CD14-positive monocyte (primary cell): ENCODE measurements around the gene ZNF101. TPM values are rescaled to one million over a fixed set of nuclear protein-coding genes. Genes with fewer than 3 reads are reported as not detected.

Experiments
- DNase-seq, 3 donors: peaks; one replicate each; pipeline ENCODE4 v3.0.0-alpha.2; 2011 to 2022
- H2AFZ ChIP-seq: 2 replicates; pipeline ENCODE4 v1.6.0; 2012; ENCODE audit warnings: mild to moderate bottlenecking, low read depth, low read length, inconsistent platforms; ENCODE audit not compliant: insufficient read depth, poor library complexity, severe bottlenecking
- H3K27ac ChIP-seq, 2 donors: 1 replicate in 1 of 2; 2 replicates in 1 of 2; pipeline ENCODE4 v1.5.1; 2012 to 2013; ENCODE audit warnings: low read length in 2 of 2, control low read depth in 1 of 2, inconsistent platforms in 1 of 2, low read depth in 1 of 2, mild to moderate bottlenecking in 1 of 2
- H3K27me3 ChIP-seq, 2 donors: one replicate each; pipeline versions ENCODE4 v1.6.0 to v1.6.1; 2011 to 2013; ENCODE audit warnings: low read length in 2 of 2; ENCODE audit not compliant: control insufficient read depth in 2 of 2, insufficient read depth in 2 of 2
- H3K36me3 ChIP-seq, 2 donors: replicated peaks in 1 of 2; 1 replicate in 1 of 2; 2 replicates in 1 of 2; pipeline versions ENCODE4 v1.5.1 to v1.6.1; 2012 to 2013; ENCODE audit warnings: low read length in 2 of 2, control low read depth in 1 of 2, inconsistent platforms in 1 of 2, mild to moderate bottlenecking in 1 of 2; ENCODE audit not compliant: insufficient read depth in 2 of 2, control insufficient read depth in 1 of 2
- H3K4me1 ChIP-seq, 2 donors: 1 replicate in 1 of 2; 2 replicates in 1 of 2; pipeline versions ENCODE4 v1.5.1 to v1.6.1; 2012 to 2013; ENCODE audit warnings: low read length in 2 of 2, control low read depth in 1 of 2, inconsistent platforms in 1 of 2, mild to moderate bottlenecking in 1 of 2, moderate library complexity in 1 of 2; ENCODE audit not compliant: insufficient read depth in 2 of 2, control insufficient read depth in 1 of 2
- H3K4me2 ChIP-seq: replicated peaks from 2 replicates; pipeline ENCODE3; 2012; ENCODE audit warnings: low read length, moderate library complexity, mild to moderate bottlenecking; ENCODE audit not compliant: poor library complexity, severe bottlenecking; ENCODE audit errors: extremely low read depth
- H3K4me3 ChIP-seq, 3 experiments: fragments of 200-600 bp in 1 of 3; sonication (generic) in 1 of 3; replicated peaks in 1 of 3; 1 replicate in 2 of 3; 2 replicates in 1 of 3; pipeline ENCODE4 v1.5.1; 2011 to 2013; ENCODE audit warnings: low read length in 3 of 3, mild to moderate bottlenecking in 3 of 3, control low read depth in 2 of 3, low read depth in 2 of 3, inconsistent platforms in 1 of 3, moderate library complexity in 1 of 3
- H3K79me2 ChIP-seq: 2 replicates; pipeline ENCODE4 v1.6.0; 2012; ENCODE audit warnings: mild to moderate bottlenecking, control low read depth, inconsistent platforms, low read length, moderate library complexity; ENCODE audit not compliant: insufficient read depth
- H3K9ac ChIP-seq: 2 replicates; pipeline ENCODE4 v1.6.0; 2017; ENCODE audit warnings: low read length, mild to moderate bottlenecking; ENCODE audit not compliant: insufficient read depth, poor library complexity, severe bottlenecking
- H3K9me3 ChIP-seq, 2 donors: replicated peaks in 1 of 2; 1 replicate in 1 of 2; 2 replicates in 1 of 2; pipeline versions ENCODE4 v1.5.1 to v1.6.1; 2012 to 2013; ENCODE audit warnings: low read length in 2 of 2, control low read depth in 1 of 2; ENCODE audit not compliant: control insufficient read depth in 1 of 2, insufficient read depth in 1 of 2
- H4K20me1 ChIP-seq: 2 replicates; pipeline ENCODE4 v1.6.0; 2012; ENCODE audit warnings: mild to moderate bottlenecking, low read length, control low read depth, moderate library complexity; ENCODE audit not compliant: insufficient read depth
- H3K27ac Mint-ChIP-seq, 7 donors: one replicate each; pipeline ENCODE4 v1.8.0; 2020; ENCODE audit warnings: mild to moderate bottlenecking in 7 of 7, mixed read lengths in 7 of 7, moderate library complexity in 6 of 7, inconsistent platforms in 2 of 7
- H3K27me3 Mint-ChIP-seq, 3 donors: one replicate each; pipeline ENCODE4 v1.8.0; 2021 to 2022; ENCODE audit warnings: low read depth in 3 of 3, mild to moderate bottlenecking in 3 of 3, mixed read lengths in 3 of 3, moderate library complexity in 3 of 3, inconsistent platforms in 1 of 3
- H3K36me3 Mint-ChIP-seq, 2 donors: one replicate each; pipeline ENCODE4 v1.8.0; 2020; ENCODE audit warnings: mixed read lengths in 2 of 2, inconsistent platforms in 1 of 2, mild to moderate bottlenecking in 1 of 2
- H3K4me1 Mint-ChIP-seq: one replicate; pipeline ENCODE4 v1.8.0; 2020; ENCODE audit warnings: mild to moderate bottlenecking, mixed read lengths
- H3K4me3 Mint-ChIP-seq, 2 donors: one replicate each; pipeline ENCODE4 v1.8.0; 2020; ENCODE audit warnings: mild to moderate bottlenecking in 2 of 2, mixed read lengths in 2 of 2, moderate library complexity in 1 of 2
- H3K9me3 Mint-ChIP-seq, 7 donors: one replicate each; pipeline ENCODE4 v1.8.0; 2020 to 2022; ENCODE audit warnings: mixed read lengths in 7 of 7, mild to moderate bottlenecking in 6 of 7, moderate library complexity in 6 of 7, inconsistent platforms in 2 of 7
- WGBS: methylation state at CpG from one replicate; pipeline ENCODE4 v1.1.5; 2013; ENCODE audit warnings: missing lambda C conversion rate; ENCODE audit not compliant: insufficient coverage; 5-methylcytosine and 5-hydroxymethylcytosine counted together
- intact Hi-C, 2 donors: fragments of 100-400 bp; cut with micrococcal nuclease; formaldehyde crosslinking; loops; one replicate each; pipeline versions ENCODE4 v1.15.0 to v1.15.1; 2023
- polyA plus RNA-seq, 3 donors: library from polyadenylated mRNA; depleted of rRNA in 1 of 3; unstranded in 2 of 3; stranded (reverse) in 1 of 3; fragments of 300-500 nt in 2 of 3; fragments of >200 nt in 1 of 3; fragmentation: Illumina TruSeq in 2 of 3; gene quantifications; 1 replicate in 2 of 3; 2 replicates in 1 of 3; pipeline ENCODE4 v1.2.3, GENCODE V29; 2012 to 2021
- TF ChIP-seq, protein P1 (sequence below): fragments of 200-600 bp; IDR thresholded peaks from one replicate; pipeline ENCODE4 v1.8.0; 2022; ENCODE audit warnings: antibody characterized with exemption, mild to moderate bottlenecking

ZNF101 gene
- polyA plus RNA-seq, 3 donors, result 4.5 to 8.4 (median 5.5) TPM

DNA sequence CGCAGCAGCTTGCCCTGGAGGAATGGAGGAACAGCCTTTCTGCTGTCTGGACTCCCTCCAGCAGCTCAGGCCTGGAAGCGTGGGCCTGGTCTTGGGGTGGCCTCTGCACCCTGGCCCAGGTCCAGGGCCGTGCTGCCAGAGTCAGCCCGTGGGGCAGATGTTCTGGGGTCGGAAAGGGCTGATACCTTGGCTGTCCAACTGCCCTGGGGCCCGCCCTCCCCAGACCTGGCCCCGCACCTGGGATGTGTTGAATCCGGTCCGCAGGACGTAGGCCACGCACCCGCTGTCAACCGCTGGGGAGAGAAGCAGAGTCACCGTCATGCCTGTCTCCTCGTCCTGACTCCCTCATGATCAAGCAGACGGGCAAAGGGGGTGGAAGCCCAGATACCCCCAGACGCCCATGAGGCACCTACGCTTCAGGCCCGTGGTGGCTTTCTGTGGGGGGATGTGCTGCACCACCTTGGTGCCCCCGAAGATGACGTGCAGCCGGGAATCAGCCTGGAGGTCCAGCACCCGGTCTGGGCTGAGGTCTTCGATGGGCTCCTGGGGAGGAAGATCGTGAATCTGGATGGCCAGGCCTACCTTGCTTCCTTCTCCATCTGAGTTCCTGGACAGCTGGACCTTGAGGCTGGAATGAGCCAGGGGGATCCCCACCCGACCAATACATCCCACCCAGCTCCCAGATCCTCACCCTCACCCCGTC lies 12.8 kb upstream of the ZNF101 start:
- no peak for DNase-seq
- Histone ChIP-seq H2AFZ (no peak overlapping the region), H3K4me1 (no peaks in the 10 kb centered on the region), H3K4me3 (no peak overlapping the region), H3K9me3 (no peaks in the 10 kb centered on the region), H4K20me1 (peaks cover 9% of the 10 kb centered on the region), H3K79me2 (peaks cover 24% of the 10 kb centered on the region), H3K27ac (no peak overlapping the region), H3K27me3 (no peaks in the 10 kb centered on the region), H3K9ac (no peak overlapping the region), H3K4me2 (no peak overlapping the region), H3K36me3 (peaks cover 91 to 93% of the 10 kb centered on the region in 2 donors)
- no peaks in the 10 kb centered on the region for H3K9me3 Mint-ChIP-seq
- H3K27me3 Mint-ChIP-seq, result peaks cover 0 to 10% (median 0%) of the 10 kb centered on the region in 3 donors
- intact Hi-C loops, result no loop called here
- no peak overlapping the region for H3K4me3 Mint-ChIP-seq
- H3K4me1 Mint-ChIP-seq, result no peaks in the 10 kb centered on the region
- 98% methylated on average over 24 of the region's 27 CpGs for WGBS
- H3K27ac Mint-ChIP-seq, result peak overlapping the region in 4 of 7 donors; percentile 42 to 55 (median 48)
- peaks cover 84 to 93% of the 10 kb centered on the region in 2 donors for H3K36me3 Mint-ChIP-seq
- TF ChIP-seq, protein P1, sequence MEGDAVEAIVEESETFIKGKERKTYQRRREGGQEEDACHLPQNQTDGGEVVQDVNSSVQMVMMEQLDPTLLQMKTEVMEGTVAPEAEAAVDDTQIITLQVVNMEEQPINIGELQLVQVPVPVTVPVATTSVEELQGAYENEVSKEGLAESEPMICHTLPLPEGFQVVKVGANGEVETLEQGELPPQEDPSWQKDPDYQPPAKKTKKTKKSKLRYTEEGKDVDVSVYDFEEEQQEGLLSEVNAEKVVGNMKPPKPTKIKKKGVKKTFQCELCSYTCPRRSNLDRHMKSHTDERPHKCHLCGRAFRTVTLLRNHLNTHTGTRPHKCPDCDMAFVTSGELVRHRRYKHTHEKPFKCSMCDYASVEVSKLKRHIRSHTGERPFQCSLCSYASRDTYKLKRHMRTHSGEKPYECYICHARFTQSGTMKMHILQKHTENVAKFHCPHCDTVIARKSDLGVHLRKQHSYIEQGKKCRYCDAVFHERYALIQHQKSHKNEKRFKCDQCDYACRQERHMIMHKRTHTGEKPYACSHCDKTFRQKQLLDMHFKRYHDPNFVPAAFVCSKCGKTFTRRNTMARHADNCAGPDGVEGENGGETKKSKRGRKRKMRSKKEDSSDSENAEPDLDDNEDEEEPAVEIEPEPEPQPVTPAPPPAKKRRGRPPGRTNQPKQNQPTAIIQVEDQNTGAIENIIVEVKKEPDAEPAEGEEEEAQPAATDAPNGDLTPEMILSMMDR, result no peak

DNA sequence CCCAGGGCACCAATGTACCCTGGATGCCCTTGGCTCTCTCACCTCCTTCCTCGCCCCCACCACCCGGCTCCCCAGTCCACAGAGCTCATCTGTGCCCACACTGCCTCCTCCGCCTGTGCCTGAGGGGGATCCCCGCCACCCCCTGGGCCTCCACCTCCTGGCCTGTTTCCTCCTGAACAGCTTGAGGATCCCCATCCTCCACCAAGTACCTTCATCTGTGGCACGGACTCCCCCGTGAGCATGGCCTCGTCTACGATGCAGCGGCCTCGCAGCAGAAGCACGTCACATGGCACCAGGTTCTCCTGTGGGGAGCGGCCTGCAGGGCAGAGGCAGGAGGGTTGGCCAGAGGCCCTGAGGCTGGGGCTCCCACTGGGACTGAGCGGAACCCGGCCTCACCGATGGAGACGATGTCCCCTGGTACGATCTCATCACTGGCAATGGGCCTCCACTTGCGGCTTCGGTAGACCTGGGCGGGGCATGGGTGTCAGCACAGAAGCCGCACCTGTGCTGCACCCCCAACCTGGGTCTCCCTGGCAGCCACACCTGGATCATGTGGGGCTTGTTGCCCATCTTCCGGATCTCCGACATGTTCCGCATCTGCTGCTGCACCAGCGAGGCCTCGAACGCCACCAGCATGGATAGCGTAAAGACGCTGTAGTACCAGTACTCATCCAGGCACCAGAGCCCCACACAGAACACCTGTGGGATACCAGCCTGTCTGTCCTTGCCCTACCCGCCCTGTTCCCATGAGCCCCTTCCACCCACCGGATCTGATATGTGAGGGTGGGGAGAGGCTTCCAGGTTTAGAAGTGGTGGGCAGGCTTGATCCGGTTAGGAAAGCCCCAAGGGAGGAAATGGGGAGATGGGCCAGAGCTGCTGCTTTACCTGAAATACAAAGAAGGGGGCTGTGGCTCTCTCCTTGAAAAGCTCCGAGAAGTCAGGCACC lies 11.9 kb upstream of the ZNF101 start:
- H3K9me3 ChIP-seq, result no peaks in the 10 kb centered on the region
- peaks cover 8% of the 10 kb centered on the region in 2 donors for H3K4me1 ChIP-seq
- peaks cover 12% of the 10 kb centered on the region for H4K20me1 ChIP-seq
- H3K27me3 ChIP-seq, result no peaks in the 10 kb centered on the region
- H3K9me3 Mint-ChIP-seq, result no peaks in the 10 kb centered on the region
- H2AFZ ChIP-seq, result no peak overlapping the region
- H3K27me3 Mint-ChIP-seq, result peaks cover 0 to 10% (median 2%) of the 10 kb centered on the region in 3 donors
- peaks cover 34% of the 10 kb centered on the region for H3K79me2 ChIP-seq
- no peak overlapping the region for H3K9ac ChIP-seq
- H3K4me2 ChIP-seq, result no peak overlapping the region
- DNase-seq, result peak in 1 of 3 donors; percentile 3
- TF ChIP-seq, protein P1, result no peak
- H3K4me1 Mint-ChIP-seq, result peaks cover 8% of the 10 kb centered on the region
- H3K27ac ChIP-seq, result no peak overlapping the region
- intact Hi-C loops, result no loop called here
- H3K36me3 ChIP-seq, result peaks cover 82 to 84% of the 10 kb centered on the region in 2 donors
- H3K4me3 ChIP-seq, result no peak overlapping the region
- 98% methylated on average over 27 of the region's 33 CpGs for WGBS
- H3K27ac Mint-ChIP-seq, result peak overlapping the region in 3 of 7 donors; percentile 22 to 46 (median 41)
- no peak overlapping the region for H3K4me3 Mint-ChIP-seq
- H3K36me3 Mint-ChIP-seq, result peaks cover 75 to 90% of the 10 kb centered on the region in 2 donors
